Esophagus muscularis mucosa (tissue), 4 donors: ENCODE data around the gene NCR3LG1. TPM values are rescaled to one million over a fixed set of nuclear protein-coding genes. Genes with fewer than 3 reads are reported as not detected.

Experiments
- DNase-seq: peaks from one replicate; pipeline ENCODE4 v3.0.0-alpha.2; 2017; ENCODE audit errors: extremely low spot score
- H3K27ac ChIP-seq, 4 donors: fragments of 200-600 bp; sonication (generic); replicated peaks in 1 of 4; 1 replicate in 3 of 4; 2 replicates in 1 of 4; pipeline ENCODE4 v1.5.1; 2016 to 2019; ENCODE audit warnings: mild to moderate bottlenecking in 1 of 4
- H3K27me3 ChIP-seq, 4 donors: fragments of 200-600 bp; sonication (generic); one replicate each; pipeline versions ENCODE4 v1.5.1 to v1.6.0; 2016 to 2019
- H3K36me3 ChIP-seq, 4 donors: fragments of 200-600 bp; sonication (generic); one replicate each; pipeline ENCODE4 v1.5.1; 2016 to 2019
- H3K4me1 ChIP-seq, 4 donors: fragments of 200-600 bp; sonication (generic); one replicate each; pipeline ENCODE4 v1.5.1; 2016 to 2019
- H3K4me3 ChIP-seq, 4 donors: fragments of 200-600 bp; sonication (generic); 1 replicate in 2 of 4; 2 replicates in 2 of 4; pipeline ENCODE4 v1.5.1; 2016 to 2019; ENCODE audit warnings: mild to moderate bottlenecking in 4 of 4, moderate library complexity in 1 of 4
- H3K9me3 ChIP-seq, 4 donors: fragments of 200-600 bp; sonication (generic); 1 replicate in 3 of 4; 2 replicates in 1 of 4; pipeline ENCODE4 v1.5.1; 2016 to 2019
- CTCF ChIP-seq, 3 experiments: fragments of 200-600 bp in 2 of 3; fragments of 450-650 bp in 1 of 3; sonication (generic) in 2 of 3; IDR thresholded peaks; one replicate each; pipeline ENCODE4 v1.5.1; 2017 to 2019; ENCODE audit warnings: antibody characterized with exemption in 3 of 3, mild to moderate bottlenecking in 2 of 3, moderate library complexity in 1 of 3
- EP300 ChIP-seq: sonication (generic); formaldehyde crosslinking; IDR thresholded peaks from one replicate; pipeline ENCODE4 v1.6.1; 2017; ENCODE audit warnings: antibody characterized with exemption
- POLR2A ChIP-seq: fragments of 450-650 bp; IDR thresholded peaks from one replicate; pipeline ENCODE4 v1.6.1; 2017; ENCODE audit warnings: antibody characterized with exemption, moderate library complexity, mild to moderate bottlenecking, low read depth
- POLR2AphosphoS5 ChIP-seq, 2 donors: sonication (generic); formaldehyde crosslinking; IDR thresholded peaks; one replicate each; pipeline ENCODE4 v1.6.1; 2017; ENCODE audit warnings: antibody characterized with exemption in 2 of 2
- WGBS: methylation state at CpG from one replicate; pipeline ENCODE4 v1.1.5; 2018; 5-methylcytosine and 5-hydroxymethylcytosine counted together
- intact Hi-C: fragments of 100-400 bp; cut with DNase I; formaldehyde crosslinking; loops from one replicate; pipeline ENCODE4 v1.15.1; 2023
- total RNA-seq, 4 donors: library from RNA; depleted of rRNA; stranded (reverse); fragments of >200 nt; gene quantifications; one replicate each; pipeline versions ENCODE4 v1.1.0 to v1.2.1, GENCODE V29; 2016

The NCR3LG1 gene
- total RNA-seq, 4 donors from 2014 or later = 1.7 to 3.6 (median 2.4) TPM

- DNase-seq = no peak
- Histone ChIP-seq H3K27ac (no peak overlapping the region), H3K36me3 (no peaks in the 10 kb centered on the region), H3K9me3 (no peaks in the 10 kb centered on the region), H3K4me1 (no peaks in the 10 kb centered on the region), H3K4me3 (no peak overlapping the region), H3K27me3 (peaks cover 0 to 5% (median 0%) of the 10 kb centered on the region in 4 donors)
- TF ChIP-seq EP300 (no peak), POLR2A (no peak), POLR2AphosphoS5 (IDR thresholded peaks at IDR 0.05) (no peak), CTCF (IDR thresholded peaks at IDR 0.05) (no peak)
- 82% methylated on average over 6 of the region's 14 CpGs for WGBS
- intact Hi-C loops = no loop called here
Measured at GRCh38 chr11:17397311-17398002, 45.9 kb downstream of the NCR3LG1 start.

GRCh38 chr11:17399236-17399635 lies 47.6 kb downstream of the NCR3LG1 start:
- no peak for TF ChIP-seq EP300
- TF ChIP-seq POLR2AphosphoS5 (IDR thresholded peaks at IDR 0.05) = no peak
- TF ChIP-seq CTCF (IDR thresholded peaks at IDR 0.05) = no peak
- no peak for TF ChIP-seq POLR2A
- DNase-seq = no peak
- Histone ChIP-seq H3K27me3 (peaks cover 0 to 5% (median 0%) of the 10 kb centered on the region in 4 donors), H3K4me1 (no peaks in the 10 kb centered on the region), H3K27ac (no peak overlapping the region), H3K4me3 (no peak overlapping the region), H3K36me3 (no peaks in the 10 kb centered on the region), H3K9me3 (no peaks in the 10 kb centered on the region)
- intact Hi-C loops = no loop called here

- H3K27ac ChIP-seq = no peak overlapping the region
- H3K4me3 ChIP-seq = no peak overlapping the region
- intact Hi-C loops = no loop called here
- TF ChIP-seq POLR2A (no peak), EP300 (no peak), POLR2AphosphoS5 (IDR thresholded peaks at IDR 0.05) (no peak), CTCF (IDR thresholded peaks at IDR 0.05) (no peak)
- H3K36me3 ChIP-seq = no peaks in the 10 kb centered on the region
- H3K9me3 ChIP-seq = no peaks in the 10 kb centered on the region
- peaks cover 1 to 2% (median 2%) of the 10 kb centered on the region in 4 donors for H3K4me1 ChIP-seq
- no peak for DNase-seq
- WGBS = 89% methylated on average over 19 of the region's 19 CpGs
- peaks cover 0 to 5% (median 0%) of the 10 kb centered on the region in 4 donors for H3K27me3 ChIP-seq
Measured at GRCh38 chr11:17400048-17400775, 48.6 kb downstream of the NCR3LG1 start.

GRCh38 chr11:17401316-17401715 lies 49.7 kb downstream of the NCR3LG1 start:
- H3K36me3 ChIP-seq = no peaks in the 10 kb centered on the region
- H3K4me3 ChIP-seq = no peak overlapping the region
- H3K27me3 ChIP-seq = peaks cover 0 to 5% (median 0%) of the 10 kb centered on the region in 4 donors
- H3K9me3 ChIP-seq = no peaks in the 10 kb centered on the region
- TF ChIP-seq EP300 (no peak), POLR2AphosphoS5 (IDR thresholded peaks at IDR 0.05) (no peak), POLR2A (no peak), CTCF (IDR thresholded peaks at IDR 0.05) (no peak)
- no peak overlapping the region for H3K27ac ChIP-seq
- no peak for DNase-seq
- 93% methylated on average over 2 of the region's 2 CpGs for WGBS
- intact Hi-C loops = no loop called here
- H3K4me1 ChIP-seq = peaks cover 12 to 14% (median 13%) of the 10 kb centered on the region in 4 donors
